ENCODE measurements around the gene TMEM120A. TPM values are rescaled to one million over a fixed set of nuclear protein-coding genes. Genes with fewer than 3 reads are reported as not detected.

The TMEM120A gene
- total RNA-seq, 1 experiment from 2014 or later: 19.3 TPM

GRCh38 chr7:75938921-75939320, 55.5 kb downstream of the TMEM120A start:
- H3K9me3 Mint-ChIP-seq (ENCODE audit: low read depth, unreplicated experiment): no peaks in the 10 kb centered on the region
- CTCF ChIA-PET: no interaction called here

GRCh38 chr7:75937958-75938786, 56.2 kb downstream of the TMEM120A start:
- intact Hi-C loops (cut with micrococcal nuclease; ENCODE audit: unreplicated experiment): no loop called here
- no peaks in the 10 kb centered on the region for H3K36me3 Mint-ChIP-seq (ENCODE audit: insufficient read depth, unreplicated experiment)
- no peak overlapping the region for H3K27ac Mint-ChIP-seq (ENCODE audit: unreplicated experiment)
- peaks cover 14% of the 10 kb centered on the region for H3K4me1 Mint-ChIP-seq (ENCODE audit: low read depth, unreplicated experiment)
- H3K9me3 Mint-ChIP-seq (ENCODE audit: low read depth, unreplicated experiment): no peaks in the 10 kb centered on the region
- BruUV-seq (replicated peaks): no TSS peak
- DNase-seq: no peak
- no peak for TF ChIP-seq CTCF (IDR thresholded peaks at IDR 0.05; ENCODE audit: unreplicated experiment)
- H3K4me3 Mint-ChIP-seq (ENCODE audit: low read depth, unreplicated experiment): no peak overlapping the region
- no peaks in the 10 kb centered on the region for H3K27me3 Mint-ChIP-seq (ENCODE audit: unreplicated experiment)
- CTCF ChIA-PET: no interaction called here

More at GRCh38 chr7:75938921-75939320, 55.5 kb downstream of the TMEM120A start:
- TF ChIP-seq CTCF (IDR thresholded peaks at IDR 0.05; ENCODE audit: unreplicated experiment): no peak
- Mint-ChIP-seq H3K4me3 (ENCODE audit: low read depth, unreplicated experiment) (no peak overlapping the region), H3K27ac (ENCODE audit: unreplicated experiment) (no peak overlapping the region), H3K27me3 (ENCODE audit: unreplicated experiment) (no peaks in the 10 kb centered on the region), H3K4me1 (ENCODE audit: low read depth, unreplicated experiment) (peaks cover 8% of the 10 kb centered on the region), H3K36me3 (ENCODE audit: insufficient read depth, unreplicated experiment) (no peaks in the 10 kb centered on the region)
- intact Hi-C loops (cut with micrococcal nuclease; ENCODE audit: unreplicated experiment): no loop called here
- no TSS peak for BruUV-seq (replicated peaks)
- no peak for DNase-seq

Other genes starting within 250 kb of the TMEM120A start
- not detected in 2 replicates for gene CCL26, start 222.4 kb downstream of the TMEM120A start, total RNA-seq (2022)
- 0.68 TPM in 1 of 2 replicates, not detected in the other for gene CCL24, start 180.8 kb downstream of the TMEM120A start, total RNA-seq (2022)
- gene RHBDD2, start 115.6 kb downstream of the TMEM120A start, total RNA-seq (2022): 35.3 and 39.2 TPM in 2 replicates
- 65.8 and 83.1 TPM in 2 replicates for gene POR, start 79.4 kb downstream of the TMEM120A start, total RNA-seq (2022)
- gene STYXL1, start 53.4 kb upstream of the TMEM120A start, total RNA-seq (2022): 39.9 and 46.2 TPM in 2 replicates
- gene MDH2, start 53.5 kb upstream of the TMEM120A start, total RNA-seq (2022): 154 and 160 TPM in 2 replicates
- 0.21 TPM in 1 of 2 replicates, not detected in the other for gene SRRM3, start 207.3 kb upstream of the TMEM120A start, total RNA-seq (2022)